GM18517 (cell line): Measurements from ENCODE around the gene LILRB5.
"Not testable (repeated sequence)": the region's sequence is repeated elsewhere in the genome, so short reads cannot be mapped to it uniquely, and the experiment has no call there.

Source experiments
- ATAC-seq: cut with Tn5 transposase; IDR thresholded peaks from one replicate; pipeline ENCODE4 v1.9.1; 2021; ENCODE audit warnings: mild to moderate bottlenecking, moderate library complexity; ENCODE audit not compliant: unreplicated experiment

Gene LILRB5

GRCh38 chr19:54217517-54218247, 39.4 kb downstream of the LILRB5 start:
- not testable (repeated sequence) for ATAC-seq

GRCh38 chr19:54216869-54217268, 40.2 kb downstream of the LILRB5 start:
- no peak for ATAC-seq

GRCh38 chr19:54214734-54215133, 42.3 kb downstream of the LILRB5 start:
- not testable (repeated sequence) for ATAC-seq

- not testable (repeated sequence) for ATAC-seq
Measured at GRCh38 chr19:54214217-54214616, 42.9 kb downstream of the LILRB5 start.

GRCh38 chr19:54211235-54211634, 45.8 kb downstream of the LILRB5 start:
- no peak for ATAC-seq

- ATAC-seq: no peak
Measured at GRCh38 chr19:54209811-54210494, 47.1 kb downstream of the LILRB5 start.

GRCh38 chr19:54209058-54209810, 47.8 kb downstream of the LILRB5 start:
- ATAC-seq: no peak

GRCh38 chr19:54208784-54209057, 48.4 kb downstream of the LILRB5 start:
- ATAC-seq: no peak

- ATAC-seq: no peak
Measured at GRCh38 chr19:54207983-54208783, 48.9 kb downstream of the LILRB5 start.

- ATAC-seq: no peak
Measured at GRCh38 chr19:54207676-54207982, 49.4 kb downstream of the LILRB5 start.

- ATAC-seq: not testable (repeated sequence)
Measured at GRCh38 chr19:54207193-54207592, 49.9 kb downstream of the LILRB5 start.

GRCh38 chr19:54206831-54207177, 50.3 kb downstream of the LILRB5 start:
- ATAC-seq: no peak

- ATAC-seq: no peak
Measured at GRCh38 chr19:54206030-54206830, 50.8 kb downstream of the LILRB5 start.

- ATAC-seq: no peak
Measured at GRCh38 chr19:54204767-54205468, 52.2 kb downstream of the LILRB5 start.

GRCh38 chr19:54203151-54203611, 53.9 kb downstream of the LILRB5 start:
- no peak for ATAC-seq

GRCh38 chr19:54201980-54202379, 55.1 kb downstream of the LILRB5 start:
- ATAC-seq: no peak

GRCh38 chr19:54201172-54201701, 55.8 kb downstream of the LILRB5 start:
- no peak for ATAC-seq
